ENCODE results near the gene YIPF3. TPM values are rescaled to one million over a fixed set of nuclear protein-coding genes. Genes with fewer than 3 reads are reported as not detected.
"Not testable (repeated sequence)": the region's sequence is repeated elsewhere in the genome, so short reads cannot be mapped to it uniquely, and the experiment has no call there.

The YIPF3 gene
- total and polyA plus RNA-seq, 10 of the 15 experiments (the other 5 are each of a cell fraction or from before 2014, with no cell fraction given) = 20.5 to 88.8 (median 44.7) TPM

- CTCF ChIA-PET; H3K27ac ChIP-seq (ENCODE audit: control insufficient read depth, insufficient read depth); H3K9ac ChIP-seq (ENCODE audit: control insufficient read depth, insufficient read depth, low read length); H4K20me1 ChIP-seq (ENCODE audit: control insufficient read depth, insufficient read depth); H3K4me1 ChIP-seq (ENCODE audit: control insufficient read depth, insufficient read depth, low read length); RAD21 ChIA-PET (ENCODE audit: unreplicated experiment); H2AFZ ChIP-seq (ENCODE audit: control insufficient read depth, low read depth, low read length); H3K9me3 ChIP-seq (replicated peaks; ENCODE audit: control insufficient read depth, insufficient read depth, low read length); POLR2A ChIA-PET; H3K4me3 ChIP-seq; H3K4me2 ChIP-seq (ENCODE audit: control insufficient read depth, insufficient read depth); H3K27me3 ChIP-seq (replicated peaks in 1 of 2; ENCODE audit: control insufficient read depth in 2 of 2, insufficient read depth in 2 of 2, low read length in 1 of 2); intact Hi-C loops (cut with micrococcal nuclease; ENCODE audit: unreplicated experiment); ATAC-seq; SMC1A ChIA-PET (ENCODE audit: uncharacterized antibody, unreplicated experiment); FAIRE-seq; BruUV-seq (replicated peaks); H3K79me2 ChIP-seq (ENCODE audit: control insufficient read depth, insufficient read depth, low read length); DNase-seq (ENCODE audit: low read depth, low spot score); in situ Hi-C loops (cut with MboI): not testable (repeated sequence)
- H3K36me3 ChIP-seq (ENCODE audit: control insufficient read depth in 2 of 2, insufficient read depth in 2 of 2, low read length in 1 of 2) = peaks cover 1 to 11% of the 10 kb centered on the region in 2 experiments; a peak in 3 of 4 replicates
- WGBS (ENCODE audit: insufficient coverage, insufficient replicate concordance, low lambda C conversion rate, missing lambda C conversion rate) = 98% methylated on average over 14 of the region's 17 CpGs
Observed at GRCh38 chr6:43538986-43539385, 22.3 kb upstream of the YIPF3 start.

- H3K4me2 ChIP-seq (ENCODE audit: control insufficient read depth, insufficient read depth) = no peak overlapping the region
- TF ChIP-seq NFXL1 (IDR thresholded peaks at IDR 0.05; ENCODE audit: borderline replicate concordance) = no peak
- TF ChIP-seq RFX5 (IDR thresholded peaks at IDR 0.05; ENCODE audit: low read depth, low read length) = no peak
- no peak for TF ChIP-seq PRDM15 (CRISPR knock-in tag; IDR thresholded peaks at IDR 0.05)
- no peak for TF ChIP-seq IRF3 (IDR thresholded peaks at IDR 0.05)
- no peak for TF ChIP-seq JUND (IDR thresholded peaks at IDR 0.05; ENCODE audit: low read depth, low read length)
- no peak for TF ChIP-seq ZSCAN29 (IDR thresholded peaks at IDR 0.05)
- no peak for TF ChIP-seq SUZ12 (IDR thresholded peaks at IDR 0.05; ENCODE audit: unreplicated experiment)
- in situ Hi-C loops (cut with MboI) = no loop called here
- no peak overlapping the region for H3K9ac ChIP-seq (ENCODE audit: control insufficient read depth, insufficient read depth, low read length)
- H3K79me2 ChIP-seq (ENCODE audit: control insufficient read depth, insufficient read depth, low read length) = no peaks in the 10 kb centered on the region
- H3K4me1 ChIP-seq (ENCODE audit: control insufficient read depth, insufficient read depth, low read length) = no peaks in the 10 kb centered on the region
- FAIRE-seq (no peak), DNase-seq (ENCODE audit: low read depth, low spot score) (no peak), ATAC-seq (no peak)
- ChIA-PET POLR2A (interaction anchor here (0.7 to 2.2 kb wide), 3 partner anchors 12 to 341 kb away, joined by 3 to 8 read pairs (median 7); no protein-coding TSS in a partner anchor), RAD21 (ENCODE audit: unreplicated experiment) (interaction anchor here (0.7 to 0.9 kb wide), 2 partner anchors 15 kb away, joined by 3 read pairs; partner anchors contain the start of genes POLR1C and YIPF3), CTCF (interaction anchor here (0.6 to 2.6 kb wide), 4 partner anchors 10 to 76 kb away, joined by 3 to 11 read pairs (median 7); no protein-coding TSS in a partner anchor), SMC1A (ENCODE audit: uncharacterized antibody, unreplicated experiment) (interaction anchor here (1.5 kb wide), 1 partner anchor 13 kb away, joined by 5 read pairs; no protein-coding TSS in a partner anchor)
- BruUV-seq (replicated peaks) = no TSS peak
- no peak overlapping the region for H3K27ac ChIP-seq (ENCODE audit: control insufficient read depth, insufficient read depth)
- WGBS (ENCODE audit: insufficient coverage, insufficient replicate concordance, low lambda C conversion rate, missing lambda C conversion rate) = 100% methylated on average over 1 of the region's 1 CpG
- no peaks in the 10 kb centered on the region for H3K27me3 ChIP-seq (replicated peaks in 1 of 2; ENCODE audit: control insufficient read depth in 2 of 2, insufficient read depth in 2 of 2, low read length in 1 of 2)
- intact Hi-C loops (cut with micrococcal nuclease; ENCODE audit: unreplicated experiment) = no loop called here
- H3K36me3 ChIP-seq (ENCODE audit: control insufficient read depth in 2 of 2, insufficient read depth in 2 of 2, low read length in 1 of 2) = peaks cover 11 to 27% of the 10 kb centered on the region in 2 experiments
- H3K4me3 ChIP-seq = no peak overlapping the region
- no peaks in the 10 kb centered on the region for H4K20me1 ChIP-seq (ENCODE audit: control insufficient read depth, insufficient read depth)
- no peak overlapping the region for H2AFZ ChIP-seq (ENCODE audit: control insufficient read depth, low read depth, low read length)
- no peaks in the 10 kb centered on the region for H3K9me3 ChIP-seq (replicated peaks; ENCODE audit: control insufficient read depth, insufficient read depth, low read length)
Observed at GRCh38 chr6:43532201-43532600, 15.5 kb upstream of the YIPF3 start.

All from GM12878 (cell line).